T-cell (primary cell): Measurements from ENCODE around the gene WDR55. TPM values are rescaled to one million over a fixed set of nuclear protein-coding genes. Genes with fewer than 3 reads are reported as not detected.
"Not testable (repeated sequence)": the region's sequence is repeated elsewhere in the genome, so short reads cannot be mapped to it uniquely, and the experiment has no call there.

Experiments used
- ATAC-seq, 4 experiments: fragments of 200-7000 bp in 3 of 4; fragments of 150-1000 bp in 1 of 4; cut with Tn5 transposase; replicated peaks in 1 of 4; 1 replicate in 3 of 4; 2 replicates in 1 of 4; pipeline ENCODE4 v1.10.0; 2021; ENCODE audit warnings: moderate library complexity in 3 of 4, mild to moderate bottlenecking in 2 of 4, moderate number of reproducible peaks in 1 of 4
- CTCF ChIA-PET, 2 donors: fragments of 300-600 bp; sonication (Branson Sonifier 250); formaldehyde crosslinking; loops; one replicate each; lab custom pipeline; 2022; ENCODE audit warnings: antibody characterized with exemption in 2 of 2; lab: Charles Lee
- POLR2A ChIA-PET, 2 donors: fragments of 300-600 bp; sonication (Branson Sonifier 250); formaldehyde crosslinking; loops; one replicate each; lab custom pipeline; 2022; ENCODE audit warnings: antibody characterized with exemption in 2 of 2; lab: Charles Lee
- DNase-seq, 35 experiments: peaks; one replicate each; pipeline versions ENCODE4 v3.0.0 to v3.0.0-alpha.2; 2013 to 2023
- H3K27ac ChIP-seq: one replicate; pipeline ENCODE4 v1.5.1; 2013; ENCODE audit warnings: low read length
- H3K27me3 ChIP-seq, 2 experiments: replicated peaks in 1 of 2; 1 replicate in 1 of 2; 2 replicates in 1 of 2; pipeline versions ENCODE4 v1.6.1 to v1.7.0; 2013; ENCODE audit warnings: low read length in 1 of 2, mixed read lengths in 1 of 2; ENCODE audit not compliant: control insufficient read depth in 2 of 2, insufficient read depth in 2 of 2; ENCODE audit errors: extremely low read depth in 1 of 2
- H3K36me3 ChIP-seq, 2 donors: 1 replicate in 1 of 2; 2 replicates in 1 of 2; pipeline versions ENCODE4 v1.6.1 to v1.7.0; 2013; ENCODE audit warnings: low read length in 1 of 2; ENCODE audit not compliant: control insufficient read depth in 2 of 2, insufficient read depth in 1 of 2; ENCODE audit errors: extremely low read depth in 1 of 2
- H3K4me1 ChIP-seq, 2 experiments: 1 replicate in 1 of 2; 2 replicates in 1 of 2; pipeline versions ENCODE4 v1.6.1 to v1.7.0; 2013; ENCODE audit warnings: low read length in 2 of 2, mixed read lengths in 1 of 2; ENCODE audit not compliant: insufficient read depth in 2 of 2, control insufficient read depth in 1 of 2; ENCODE audit errors: extremely low read depth in 1 of 2
- H3K4me3 ChIP-seq, 2 donors: 1 replicate in 1 of 2; 2 replicates in 1 of 2; pipeline versions ENCODE4 v1.5.1 to v1.7.0; 2013; ENCODE audit warnings: mild to moderate bottlenecking in 2 of 2, low read length in 1 of 2, moderate library complexity in 1 of 2; ENCODE audit not compliant: control insufficient read depth in 1 of 2; ENCODE audit errors: extremely low read depth in 1 of 2
- H3K9me3 ChIP-seq: 2 replicates; pipeline ENCODE4 v1.7.0; 2013
- H3K27ac Mint-ChIP-seq, 2 donors: one replicate each; pipeline ENCODE4 v1.8.0; 2020 to 2021; ENCODE audit warnings: mild to moderate bottlenecking in 2 of 2, mixed read lengths in 2 of 2
- H3K27me3 Mint-ChIP-seq, 2 donors: one replicate each; pipeline ENCODE4 v1.8.0; 2021 to 2022; ENCODE audit warnings: mixed read lengths in 2 of 2
- H3K36me3 Mint-ChIP-seq: one replicate; pipeline ENCODE4 v1.8.0; 2021; ENCODE audit warnings: mixed read lengths
- H3K4me1 Mint-ChIP-seq, 3 donors: one replicate each; pipeline ENCODE4 v1.8.0; 2020 to 2022; ENCODE audit warnings: mixed read lengths in 3 of 3, mild to moderate bottlenecking in 1 of 3
- H3K4me3 Mint-ChIP-seq, 3 donors: one replicate each; pipeline ENCODE4 v1.8.0; 2020 to 2022; ENCODE audit warnings: mild to moderate bottlenecking in 3 of 3, mixed read lengths in 3 of 3, moderate library complexity in 3 of 3
- H3K9me3 Mint-ChIP-seq, 3 donors: one replicate each; pipeline ENCODE4 v1.8.0; 2020 to 2022; ENCODE audit warnings: mixed read lengths in 3 of 3
- WGBS: methylation state at CpG from one replicate; pipeline ENCODE4 v1.1.5; 2013; ENCODE audit warnings: missing lambda C conversion rate; ENCODE audit not compliant: insufficient coverage; 5-methylcytosine and 5-hydroxymethylcytosine counted together
- total RNA-seq, 35 experiments: library from RNA in 6 of 35; stranded (reverse) in 6 of 35; fragments of 120-200 nt in 1 of 35; gene quantifications; one replicate each; pipeline versions ENCODE4 v1.2.1 to v1.2.4 and lab custom pipeline; 2013 to 2026

The WDR55 gene
- total RNA-seq, 5 donors from 2014 or later (not counting 1 experiment from before 2014, with no cell fraction given) = 36.6 to 50.9 (median 42.9) TPM

GRCh38 chr5:140633501-140633900 lies 31.2 kb upstream of the WDR55 start:
- Mint-ChIP-seq H3K36me3 (no peaks in the 10 kb centered on the region), H3K27ac (peak overlapping the region in 1 of 2 donors; percentile 87)

GRCh38 chr5:140634103-140634502 lies 30.6 kb upstream of the WDR55 start:
- H3K4me3 ChIP-seq = no peak overlapping the region
- CTCF ChIA-PET = interaction anchor here (0.7 to 1.9 kb wide), 11 partner anchors 11 to 386 kb away, joined by 3 to 13 read pairs (median 3); partner anchors contain the start of gene EIF4EBP3 (in 2 of the 2)
- ATAC-seq = no peak
- H3K36me3 ChIP-seq = no peaks in the 10 kb centered on the region
- Mint-ChIP-seq H3K36me3 (no peaks in the 10 kb centered on the region), H3K27me3 (peaks cover 0 to 3% of the 10 kb centered on the region in 2 donors), H3K27ac (peak overlapping the region; percentile 2 to 27), H3K4me3 (peak overlapping the region; percentile 37 to 88 (median 47)), H3K4me1 (peaks cover 27 to 40% (median 33%) of the 10 kb centered on the region in 3 donors), H3K9me3 (no peaks in the 10 kb centered on the region)
- peaks cover 0 to 14% of the 10 kb centered on the region in 2 experiments for H3K27me3 ChIP-seq
- H3K27ac ChIP-seq = no peak overlapping the region
- POLR2A ChIA-PET = interaction anchor here in 1 of 2 donors (0.6 kb wide), 2 partner anchors 54 to 70 kb away, joined by 3 to 9 read pairs; no protein-coding TSS in a partner anchor
- no peaks in the 10 kb centered on the region for H3K9me3 ChIP-seq
- WGBS = no CpG with 5 or more reads among the region's 3 CpGs
- no peak for DNase-seq
- peaks cover 0 to 26% of the 10 kb centered on the region in 2 experiments for H3K4me1 ChIP-seq

More at GRCh38 chr5:140633501-140633900, 31.2 kb upstream of the WDR55 start:
- ChIA-PET POLR2A (interaction anchor here in 1 of 2 donors (1.6 kb wide), 1 partner anchor 14 kb away, joined by 6 read pairs; the partner anchor contains the start of genes IK and NDUFA2), CTCF (interaction anchor here (0.6 to 1.1 kb wide), 3 partner anchors 64 to 385 kb away, joined by 3 read pairs; no protein-coding TSS in a partner anchor)
- Histone ChIP-seq H3K4me3 (peak overlapping the region in 1 of 2 donors; percentile 84), H3K27me3 (peaks cover 0 to 14% of the 10 kb centered on the region in 2 experiments), H3K27ac (no peak overlapping the region), H3K9me3 (no peaks in the 10 kb centered on the region), H3K4me1 (peaks cover 0 to 20% of the 10 kb centered on the region in 2 experiments), H3K36me3 (no peaks in the 10 kb centered on the region)
- ATAC-seq (no peak), DNase-seq (no peak)
- H3K4me3 Mint-ChIP-seq = peak overlapping the region; percentile 78 to 88 (median 88)
- no CpG with 5 or more reads among the region's 2 CpGs for WGBS
- no peaks in the 10 kb centered on the region for H3K9me3 Mint-ChIP-seq
- H3K27me3 Mint-ChIP-seq = peaks cover 0 to 3% of the 10 kb centered on the region in 2 donors
- peaks cover 21 to 34% (median 27%) of the 10 kb centered on the region in 3 donors for H3K4me1 Mint-ChIP-seq

GRCh38 chr5:140635291-140636257 lies 29.1 kb upstream of the WDR55 start:
- Mint-ChIP-seq H3K9me3 (no peaks in the 10 kb centered on the region), H3K27ac (peak overlapping the region in 1 of 2 donors; percentile 27), H3K36me3 (no peaks in the 10 kb centered on the region), H3K4me1 (peaks cover 37 to 49% (median 42%) of the 10 kb centered on the region in 3 donors), H3K27me3 (peaks cover 0 to 3% of the 10 kb centered on the region in 2 donors), H3K4me3 (no peak overlapping the region)
- Histone ChIP-seq H3K36me3 (no peaks in the 10 kb centered on the region), H3K4me1 (peaks cover 3 to 37% of the 10 kb centered on the region in 2 experiments), H3K27me3 (peaks cover 0 to 14% of the 10 kb centered on the region in 2 experiments), H3K4me3 (no peak overlapping the region), H3K9me3 (no peaks in the 10 kb centered on the region), H3K27ac (no peak overlapping the region)
- no peak for DNase-seq
- 83% methylated on average over 6 of the region's 8 CpGs for WGBS
- no peak for ATAC-seq
- ChIA-PET CTCF (interaction anchor here (0.6 to 1.9 kb wide), 12 partner anchors 9 to 378 kb away, joined by 3 to 13 read pairs (median 4); partner anchors contain the start of genes EIF4EBP3 (in 2 of the 2), IK (in 1 of the 2) and NDUFA2 (in 1 of the 2)), POLR2A (no interaction called here)

GRCh38 chr5:140637371-140638100 lies 27.2 kb upstream of the WDR55 start:
- Histone ChIP-seq H3K27ac (no peak overlapping the region), H3K4me1 (peaks cover 3 to 27% of the 10 kb centered on the region in 2 experiments), H3K36me3 (peaks cover 3 to 5% of the 10 kb centered on the region in 2 donors), H3K27me3 (peaks cover 0 to 6% of the 10 kb centered on the region in 2 experiments), H3K9me3 (no peaks in the 10 kb centered on the region), H3K4me3 (no peak overlapping the region)
- CTCF ChIA-PET = interaction anchor here in 1 of 2 donors (1.7 kb wide), 1 partner anchor 90 kb away, joined by 6 read pairs; the partner anchor contains the start of gene EIF4EBP3
- ATAC-seq = no peak
- Mint-ChIP-seq H3K4me3 (no peak overlapping the region), H3K9me3 (no peaks in the 10 kb centered on the region), H3K36me3 (peaks cover 3% of the 10 kb centered on the region), H3K4me1 (peaks cover 48 to 51% (median 49%) of the 10 kb centered on the region in 3 donors), H3K27me3 (no peaks in the 10 kb centered on the region), H3K27ac (peak overlapping the region in 1 of 2 donors; percentile 41)
- WGBS = 100% methylated on average over 4 of the region's 10 CpGs
- no peak for DNase-seq
- POLR2A ChIA-PET = interaction anchor here in 1 of 2 donors (0.6 kb wide), 1 partner anchor 63 kb away, joined by 5 read pairs; the partner anchor contains the start of gene ZMAT2

- not testable (repeated sequence) for DNase-seq, H3K27me3 Mint-ChIP-seq, H3K27me3 ChIP-seq, H3K9me3 Mint-ChIP-seq, H3K9me3 ChIP-seq
- Histone ChIP-seq H3K4me3 (peak overlapping the region; percentile 25 to 90), H3K36me3 (peaks cover 9 to 17% of the 10 kb centered on the region in 2 donors), H3K4me1 (peaks cover 3 to 19% of the 10 kb centered on the region in 2 experiments), H3K27ac (peak overlapping the region; percentile 88)
- Mint-ChIP-seq H3K36me3 (peaks cover 10% of the 10 kb centered on the region), H3K4me1 (peaks cover 36 to 42% (median 38%) of the 10 kb centered on the region in 3 donors), H3K27ac (peak overlapping the region; percentile 85 to 98), H3K4me3 (peak overlapping the region; percentile 87 to 90 (median 88))
- ChIA-PET CTCF (interaction anchor here (0.7 to 1.8 kb wide), 4 partner anchors 9 to 91 kb away, joined by 3 to 14 read pairs (median 8); partner anchors contain the start of genes EIF4EBP3 (in 2 of the 2), IK (in 1 of the 2) and NDUFA2 (in 1 of the 2)), POLR2A (interaction anchor here (0.6 to 1.9 kb wide), 4 partner anchors 9 to 101 kb away, joined by 3 to 6 read pairs (median 5); partner anchors contain the start of genes IK (in 1 of the 2), NDUFA2 (in 1 of the 2) and ZMAT2 (in 1 of the 2))
- 14% methylated on average over 9 of the region's 9 CpGs for WGBS
- ATAC-seq = peak in 1 of 4 experiments; percentile 2
Observed at GRCh38 chr5:140638898-140639147, 25.9 kb upstream of the WDR55 start.
